ENCODE results near the gene TLE3.

Gene TLE3

GRCh38 chr15:70050441-70050840 lies 47.3 kb downstream of the TLE3 start:
- Histone ChIP-seq H3K9ac (ENCODE audit: insufficient read length) (no peak overlapping the region), H3K4me3 (no peak overlapping the region), H3K9me3 (ENCODE audit: low read depth, low read length) (no peaks in the 10 kb centered on the region), H3K36me3 (ENCODE audit: insufficient read depth, low read length) (peaks cover 63% of the 10 kb centered on the region), H3K27ac (no peak overlapping the region)
- TF ChIP-seq POLR2AphosphoS5 (IDR thresholded peaks at IDR 0.05; ENCODE audit: borderline replicate concordance, low read depth, low read length) (no peak), FOXP2 (optimal IDR thresholded peaks at IDR 0.05; ENCODE audit: control extremely low read depth, extremely low read length, insufficient read depth) (no peak), EZH2 (IDR thresholded peaks at IDR 0.05) (no peak)
- no peak for DNase-seq (ENCODE audit: low read depth, low spot score)

- no peak for TF ChIP-seq POLR2AphosphoS5 (IDR thresholded peaks at IDR 0.05; ENCODE audit: borderline replicate concordance, low read depth, low read length)
- no peak for TF ChIP-seq EZH2 (IDR thresholded peaks at IDR 0.05)
- no peak for TF ChIP-seq FOXP2 (optimal IDR thresholded peaks at IDR 0.05; ENCODE audit: control extremely low read depth, extremely low read length, insufficient read depth)
- no peak overlapping the region for H3K4me3 ChIP-seq
- no peak overlapping the region for H3K27ac ChIP-seq
- DNase-seq (ENCODE audit: low read depth, low spot score) = no peak
- H3K36me3 ChIP-seq (ENCODE audit: insufficient read depth, low read length) = peaks cover 57% of the 10 kb centered on the region
- no peak overlapping the region for H3K9ac ChIP-seq (ENCODE audit: insufficient read length)
- no peaks in the 10 kb centered on the region for H3K9me3 ChIP-seq (ENCODE audit: low read depth, low read length)
Measured at GRCh38 chr15:70049701-70050301, 47.9 kb downstream of the TLE3 start.

- Histone ChIP-seq H3K4me3 (no peak overlapping the region), H3K9me3 (ENCODE audit: low read depth, low read length) (no peaks in the 10 kb centered on the region), H3K27ac (no peak overlapping the region), H3K36me3 (ENCODE audit: insufficient read depth, low read length) (peaks cover 48% of the 10 kb centered on the region), H3K9ac (ENCODE audit: insufficient read length) (no peak overlapping the region)
- TF ChIP-seq FOXP2 (optimal IDR thresholded peaks at IDR 0.05; ENCODE audit: control extremely low read depth, extremely low read length, insufficient read depth) (no peak), EZH2 (IDR thresholded peaks at IDR 0.05) (no peak), POLR2AphosphoS5 (IDR thresholded peaks at IDR 0.05; ENCODE audit: borderline replicate concordance, low read depth, low read length) (no peak)
- DNase-seq (ENCODE audit: low read depth, low spot score) = no peak
Measured at GRCh38 chr15:70048578-70049514, 48.9 kb downstream of the TLE3 start.

- Histone ChIP-seq H3K36me3 (ENCODE audit: insufficient read depth, low read length) (peaks cover 41% of the 10 kb centered on the region), H3K27ac (no peak overlapping the region), H3K4me3 (no peak overlapping the region), H3K9me3 (ENCODE audit: low read depth, low read length) (no peaks in the 10 kb centered on the region), H3K9ac (ENCODE audit: insufficient read length) (no peak overlapping the region)
- no peak for TF ChIP-seq POLR2AphosphoS5 (IDR thresholded peaks at IDR 0.05; ENCODE audit: borderline replicate concordance, low read depth, low read length)
- no peak for TF ChIP-seq EZH2 (IDR thresholded peaks at IDR 0.05)
- no peak for TF ChIP-seq FOXP2 (optimal IDR thresholded peaks at IDR 0.05; ENCODE audit: control extremely low read depth, extremely low read length, insufficient read depth)
- no peak for DNase-seq (ENCODE audit: low read depth, low spot score)
Measured at GRCh38 chr15:70048198-70048565, 49.5 kb downstream of the TLE3 start.

GRCh38 chr15:70047386-70048197 lies 50.1 kb downstream of the TLE3 start:
- peaks cover 36% of the 10 kb centered on the region for H3K36me3 ChIP-seq (ENCODE audit: insufficient read depth, low read length)
- no peak for TF ChIP-seq FOXP2 (optimal IDR thresholded peaks at IDR 0.05; ENCODE audit: control extremely low read depth, extremely low read length, insufficient read depth)
- TF ChIP-seq POLR2AphosphoS5 (IDR thresholded peaks at IDR 0.05; ENCODE audit: borderline replicate concordance, low read depth, low read length) = no peak
- TF ChIP-seq EZH2 (IDR thresholded peaks at IDR 0.05) = no peak
- H3K9me3 ChIP-seq (ENCODE audit: low read depth, low read length) = no peaks in the 10 kb centered on the region
- H3K9ac ChIP-seq (ENCODE audit: insufficient read length) = no peak overlapping the region
- no peak for DNase-seq (ENCODE audit: low read depth, low spot score)
- H3K4me3 ChIP-seq = no peak overlapping the region
- H3K27ac ChIP-seq = no peak overlapping the region

GRCh38 chr15:70046679-70047369 lies 50.9 kb downstream of the TLE3 start:
- Histone ChIP-seq H3K4me3 (no peak overlapping the region), H3K9ac (ENCODE audit: insufficient read length) (no peak overlapping the region), H3K9me3 (ENCODE audit: low read depth, low read length) (no peaks in the 10 kb centered on the region), H3K27ac (no peak overlapping the region), H3K36me3 (ENCODE audit: insufficient read depth, low read length) (peaks cover 30% of the 10 kb centered on the region)
- no peak for DNase-seq (ENCODE audit: low read depth, low spot score)
- TF ChIP-seq POLR2AphosphoS5 (IDR thresholded peaks at IDR 0.05; ENCODE audit: borderline replicate concordance, low read depth, low read length) (peak; percentile 10; the same call in 1 of the 2 replicates), EZH2 (IDR thresholded peaks at IDR 0.05) (no peak)

- DNase-seq (ENCODE audit: low read depth, low spot score) = no peak
- Histone ChIP-seq H3K4me3 (no peak overlapping the region), H3K9ac (ENCODE audit: insufficient read length) (no peak overlapping the region), H3K27ac (no peak overlapping the region), H3K36me3 (ENCODE audit: insufficient read depth, low read length) (peaks cover 14% of the 10 kb centered on the region), H3K9me3 (ENCODE audit: low read depth, low read length) (no peaks in the 10 kb centered on the region)
- TF ChIP-seq FOXP2 (optimal IDR thresholded peaks at IDR 0.05; ENCODE audit: control extremely low read depth, extremely low read length, insufficient read depth) = no peak
- TF ChIP-seq POLR2AphosphoS5 (IDR thresholded peaks at IDR 0.05; ENCODE audit: borderline replicate concordance, low read depth, low read length) = no peak
- no peak for TF ChIP-seq EZH2 (IDR thresholded peaks at IDR 0.05)
Measured at GRCh38 chr15:70045045-70045444, 52.7 kb downstream of the TLE3 start.

Measured in SK-N-MC (cell line).